GM23248 (cell line): Measurements from ENCODE around the gene LMNB1.

ENCODE experiments used
- EZH2 ChIP-seq: fragments of 200-600 bp; sonication (generic); IDR thresholded peaks from 2 replicates; pipeline ENCODE4 v1.6.1; 2018; ENCODE audit warnings: antibody characterized with exemption, mild to moderate bottlenecking; ENCODE audit not compliant: insufficient read depth, poor library complexity, severe bottlenecking
- EZH2phosphoT487 ChIP-seq: fragments of 200-600 bp; sonication (generic); IDR thresholded peaks from 2 replicates; pipeline ENCODE4 v1.6.1; 2018; ENCODE audit warnings: antibody characterized with exemption, moderate library complexity, mild to moderate bottlenecking, low read depth; ENCODE audit not compliant: insufficient read depth

DNA sequence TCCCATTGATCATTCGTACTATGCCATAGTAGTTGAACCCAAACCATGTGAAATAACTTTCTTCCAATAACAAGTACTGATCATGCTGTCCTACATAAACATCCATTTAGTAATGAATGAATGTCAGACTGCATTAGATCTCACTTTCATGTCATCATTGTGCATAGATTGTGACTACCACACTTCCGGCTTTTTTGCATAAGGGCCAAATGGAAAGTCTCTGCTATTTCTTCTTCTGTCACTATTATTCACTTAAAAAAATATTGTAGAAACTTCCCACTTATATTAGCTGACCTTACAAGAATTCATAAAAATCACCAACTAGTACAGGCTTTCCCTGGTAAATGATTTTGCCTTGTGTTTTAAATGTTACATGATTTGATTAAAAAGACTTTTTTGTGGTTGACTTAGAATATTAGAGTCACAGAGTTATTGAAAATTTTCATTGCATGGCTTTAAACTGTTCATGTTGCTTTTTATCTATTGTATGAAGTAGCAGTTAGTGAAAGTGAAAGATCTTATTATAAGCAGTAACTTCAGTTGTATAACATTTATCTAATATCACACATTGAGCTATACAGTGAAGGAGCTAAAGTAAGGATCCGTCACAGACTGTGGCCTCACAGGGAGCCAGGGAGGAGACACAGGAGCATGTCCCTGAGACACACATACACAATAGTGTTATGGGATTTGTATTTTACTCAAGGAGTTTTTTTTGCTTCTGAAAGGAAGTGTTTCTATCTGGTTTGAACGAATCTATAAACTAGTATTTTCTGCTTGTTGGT lies 33.9 kb downstream of the LMNB1 start:
- TF ChIP-seq EZH2phosphoT487, result no peak
- no peak for TF ChIP-seq EZH2
